Mucosa of descending colon (tissue), 3 donors: ENCODE measurements around the gene ANO1. TPM values are rescaled to one million over a fixed set of nuclear protein-coding genes. Genes with fewer than 3 reads are reported as not detected.
A peak's percentile ranks its signal among the peaks of the same experiment; 100 is the strongest.

Experiments
- ATAC-seq: fragments of 200-7000 bp; cut with Tn5 transposase; one replicate; pipeline ENCODE4 v1.9.1; 2020; ENCODE audit warnings: mild to moderate bottlenecking, moderate library complexity
- DNase-seq, 3 donors: peaks; one replicate each; pipeline ENCODE4 v3.0.0-alpha.2; 2020
- H3K36me3 ChIP-seq: fragments of 200-600 bp; one replicate; pipeline ENCODE4 v1.8.0; 2021; ENCODE audit warnings: low read depth, mild to moderate bottlenecking
- H3K4me1 ChIP-seq: fragments of 200-600 bp; one replicate; pipeline ENCODE4 v1.8.0; 2021; ENCODE audit warnings: low read depth, mild to moderate bottlenecking
- H3K4me3 ChIP-seq: fragments of 200-600 bp; one replicate; pipeline ENCODE4 v1.8.0; 2021; ENCODE audit warnings: mild to moderate bottlenecking
- H3K9me3 ChIP-seq: fragments of 200-600 bp; one replicate; pipeline ENCODE4 v1.8.0; 2021; ENCODE audit warnings: mild to moderate bottlenecking
- intact Hi-C, 2 donors: fragments of 100-400 bp; cut with DNase I in 1 of 2; cut with micrococcal nuclease in 1 of 2; formaldehyde crosslinking; loops; one replicate each; pipeline versions ENCODE4 v1.11.0 to v1.11.1; 2022; cut with DNase I, micrococcal nuclease
- long read RNA-seq, 2 donors: library from polyadenylated mRNA; unstranded; transcript quantifications; one replicate each; pipeline ENCODE4 v2.0.0, GENCODE V29; 2019 to 2021
- total RNA-seq, 3 donors: library from RNA; stranded (reverse); fragmentation: NEBNext Ultra II Directional in 2 of 3; extraction: Animal tissue kit (Norgen Biotek cat#: 25700) in 2 of 3; gene quantifications; one replicate each; pipeline versions ENCODE4 v1.2.1 to v1.2.4, GENCODE V29; 2021 to 2023
- TF ChIP-seq, protein P1 (sequence below): fragments of 200-600 bp; IDR thresholded peaks from one replicate; pipeline ENCODE4 v1.8.0; 2022; ENCODE audit warnings: antibody characterized with exemption, mild to moderate bottlenecking
- donor health status: DM: no; HTN: no; CAD: no; lungs with moderate emphysema.
- donor health status: DM: no; HTN: no; CAD: no.
- donor health status: DM: no; HTN: yes; CAD: no.

Gene ANO1
- total RNA-seq, result 10 to 100 TPM; 10.7 to 26.6 (median 11.8) TPM
- long read RNA-seq, donor 1, partial matches to known transcripts, result 7 of 9 reads
- long read RNA-seq, donor 1, other reads (novel, unspliced or antisense), result 2 of 9 reads
- long read RNA-seq, donor 2, result 0 reads

DNA sequence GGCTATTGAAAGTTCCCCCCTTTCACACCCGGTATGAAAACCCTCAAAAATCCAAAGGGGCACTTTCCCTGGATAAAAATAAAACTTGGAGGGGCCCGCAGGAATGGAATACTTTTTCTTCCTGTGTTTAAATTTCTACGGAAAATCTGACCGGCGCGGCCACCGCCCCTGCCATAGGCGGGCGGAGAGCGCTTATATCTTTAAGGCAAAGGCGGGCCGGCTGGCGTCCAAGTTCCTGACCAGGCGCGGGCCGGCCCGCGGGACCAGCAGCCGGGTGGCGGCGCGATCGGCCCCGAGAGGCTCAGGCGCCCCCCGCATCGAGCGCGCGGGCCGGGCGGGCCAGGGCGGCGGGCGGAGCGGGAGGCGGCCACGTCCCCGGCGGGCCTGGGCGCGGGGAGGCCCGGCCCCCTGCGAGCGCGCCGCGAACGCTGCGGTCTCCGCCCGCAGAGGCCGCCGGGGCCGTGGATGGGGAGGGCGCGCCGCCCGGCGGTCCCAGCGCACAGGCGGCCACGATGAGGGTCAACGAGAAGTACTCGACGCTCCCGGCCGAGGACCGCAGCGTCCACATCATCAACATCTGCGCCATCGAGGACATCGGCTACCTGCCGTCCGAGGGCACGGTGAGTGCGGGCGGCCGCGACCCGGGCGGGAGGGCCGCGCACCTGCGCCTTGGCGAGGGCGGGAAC, at the start of gene ANO1:
TSS of gene ANO1 (plus strand) at position 223 of the 686 bp plus-strand sequence. CDS start at position 513, 290 bp downstream.
- DNase-seq, result peak in 2 of 3 donors; percentile 14 to 27
- intact Hi-C loops, result no loop called here
- TF ChIP-seq, protein P1, sequence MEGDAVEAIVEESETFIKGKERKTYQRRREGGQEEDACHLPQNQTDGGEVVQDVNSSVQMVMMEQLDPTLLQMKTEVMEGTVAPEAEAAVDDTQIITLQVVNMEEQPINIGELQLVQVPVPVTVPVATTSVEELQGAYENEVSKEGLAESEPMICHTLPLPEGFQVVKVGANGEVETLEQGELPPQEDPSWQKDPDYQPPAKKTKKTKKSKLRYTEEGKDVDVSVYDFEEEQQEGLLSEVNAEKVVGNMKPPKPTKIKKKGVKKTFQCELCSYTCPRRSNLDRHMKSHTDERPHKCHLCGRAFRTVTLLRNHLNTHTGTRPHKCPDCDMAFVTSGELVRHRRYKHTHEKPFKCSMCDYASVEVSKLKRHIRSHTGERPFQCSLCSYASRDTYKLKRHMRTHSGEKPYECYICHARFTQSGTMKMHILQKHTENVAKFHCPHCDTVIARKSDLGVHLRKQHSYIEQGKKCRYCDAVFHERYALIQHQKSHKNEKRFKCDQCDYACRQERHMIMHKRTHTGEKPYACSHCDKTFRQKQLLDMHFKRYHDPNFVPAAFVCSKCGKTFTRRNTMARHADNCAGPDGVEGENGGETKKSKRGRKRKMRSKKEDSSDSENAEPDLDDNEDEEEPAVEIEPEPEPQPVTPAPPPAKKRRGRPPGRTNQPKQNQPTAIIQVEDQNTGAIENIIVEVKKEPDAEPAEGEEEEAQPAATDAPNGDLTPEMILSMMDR, result no peak
- Histone ChIP-seq H3K4me3 (no peak within 1 kb of the TSS), H3K9me3 (no peaks in the 10 kb centered on the region), H3K36me3 (no peaks in the 10 kb centered on the region), H3K4me1 (no peaks in the 10 kb centered on the region)
- ATAC-seq, result peak; percentile 30

DNA sequence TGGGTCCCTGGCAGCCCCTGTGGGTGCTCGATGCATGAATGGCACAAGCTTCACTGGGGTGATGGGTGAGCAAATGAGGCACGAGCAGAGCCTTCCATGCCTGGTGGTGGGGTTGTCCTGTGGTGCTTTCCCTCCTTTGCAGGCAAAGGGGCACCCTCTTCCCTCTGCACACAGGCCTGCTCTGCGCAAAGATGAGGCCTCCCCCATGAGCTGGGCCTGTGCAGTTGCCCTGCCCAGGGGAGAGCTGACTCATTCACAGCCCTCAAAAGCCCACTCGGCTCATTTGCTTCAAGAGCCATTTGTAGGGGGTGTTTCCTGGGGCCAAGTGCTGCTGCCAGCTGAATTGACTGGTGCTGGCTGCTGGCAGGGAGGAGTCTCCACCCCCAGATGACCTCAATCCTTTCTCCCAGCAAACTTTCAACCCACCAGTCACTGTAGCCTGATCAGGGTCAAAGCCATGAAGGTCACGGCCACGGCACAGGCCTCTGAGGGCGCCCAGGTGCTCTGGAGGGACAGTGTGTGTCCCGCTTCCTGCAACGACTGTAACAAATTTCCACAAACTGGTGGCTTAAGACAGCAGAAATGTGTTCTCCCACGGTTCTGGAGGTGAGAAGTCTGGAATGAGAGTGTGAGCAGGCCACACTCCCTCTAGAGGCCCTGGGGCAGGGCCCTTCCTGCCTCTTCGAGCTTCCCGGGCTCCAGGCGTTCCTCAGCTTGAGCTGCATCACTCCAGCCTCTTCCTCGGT, 48.8 kb upstream of the ANO1 start:
- no peaks in the 10 kb centered on the region for H3K36me3 ChIP-seq
- intact Hi-C loops, result no loop called here
- ATAC-seq (no peak), DNase-seq (no peak)
- TF ChIP-seq, protein P1, result no peak
- no peaks in the 10 kb centered on the region for H3K9me3 ChIP-seq
- H3K4me3 ChIP-seq, result no peak overlapping the region
- H3K4me1 ChIP-seq, result no peaks in the 10 kb centered on the region

DNA sequence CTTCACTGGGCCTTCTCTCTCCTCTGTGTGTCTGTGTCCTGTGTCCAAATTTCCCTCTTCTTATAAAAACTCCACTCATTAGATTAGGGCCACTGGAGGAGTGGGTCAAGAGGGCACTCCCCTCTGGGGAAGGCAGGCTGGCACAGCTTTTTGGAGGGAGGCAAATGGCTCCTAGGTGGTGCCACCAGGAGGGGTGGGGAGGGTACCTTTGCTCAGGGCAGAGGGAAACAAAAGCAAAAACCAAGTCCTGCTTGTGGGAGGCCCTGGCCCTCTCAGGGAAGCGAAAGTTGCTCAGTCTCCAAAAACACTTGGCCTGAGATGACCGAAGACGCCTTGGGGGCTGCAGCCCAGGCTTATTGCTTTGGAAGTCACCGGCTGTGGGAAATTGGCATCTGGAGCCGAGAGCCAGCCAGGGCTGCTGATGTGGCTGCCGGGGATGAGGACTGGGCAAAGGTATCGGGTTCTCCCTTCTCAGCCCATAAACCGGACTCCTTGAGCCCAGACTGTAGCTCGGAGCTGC, 48.2 kb upstream of the ANO1 start:
- Histone ChIP-seq H3K4me1 (no peaks in the 10 kb centered on the region), H3K36me3 (no peaks in the 10 kb centered on the region), H3K4me3 (no peak overlapping the region), H3K9me3 (no peaks in the 10 kb centered on the region)
- no peak for ATAC-seq
- TF ChIP-seq, protein P1, result no peak
- intact Hi-C loops, result no loop called here
- DNase-seq, result no peak

DNA sequence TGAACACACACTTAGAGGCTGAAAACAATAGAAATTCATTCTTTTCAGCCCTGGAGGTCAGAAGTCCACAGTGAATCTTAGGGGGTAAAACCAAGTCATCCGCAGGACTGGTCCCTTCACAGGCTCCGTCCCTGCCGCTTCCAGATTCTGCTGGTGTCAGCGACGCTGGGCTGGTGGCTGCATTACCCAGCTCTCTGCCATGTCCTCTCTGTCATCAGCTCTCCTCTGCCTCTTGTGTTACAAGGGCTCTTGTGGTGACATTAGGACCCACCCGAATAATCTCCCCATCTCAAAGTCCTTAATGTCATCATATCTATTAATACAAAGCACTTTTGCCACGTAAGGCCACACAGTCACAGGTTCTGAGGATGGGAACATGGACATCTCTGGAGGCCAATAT, 47.7 kb upstream of the ANO1 start:
- intact Hi-C loops, result no loop called here
- H3K4me3 ChIP-seq, result no peak overlapping the region
- H3K4me1 ChIP-seq, result no peaks in the 10 kb centered on the region
- TF ChIP-seq, protein P1, result no peak
- no peak for DNase-seq
- no peak for ATAC-seq
- H3K9me3 ChIP-seq, result no peaks in the 10 kb centered on the region
- H3K36me3 ChIP-seq, result no peaks in the 10 kb centered on the region

DNA sequence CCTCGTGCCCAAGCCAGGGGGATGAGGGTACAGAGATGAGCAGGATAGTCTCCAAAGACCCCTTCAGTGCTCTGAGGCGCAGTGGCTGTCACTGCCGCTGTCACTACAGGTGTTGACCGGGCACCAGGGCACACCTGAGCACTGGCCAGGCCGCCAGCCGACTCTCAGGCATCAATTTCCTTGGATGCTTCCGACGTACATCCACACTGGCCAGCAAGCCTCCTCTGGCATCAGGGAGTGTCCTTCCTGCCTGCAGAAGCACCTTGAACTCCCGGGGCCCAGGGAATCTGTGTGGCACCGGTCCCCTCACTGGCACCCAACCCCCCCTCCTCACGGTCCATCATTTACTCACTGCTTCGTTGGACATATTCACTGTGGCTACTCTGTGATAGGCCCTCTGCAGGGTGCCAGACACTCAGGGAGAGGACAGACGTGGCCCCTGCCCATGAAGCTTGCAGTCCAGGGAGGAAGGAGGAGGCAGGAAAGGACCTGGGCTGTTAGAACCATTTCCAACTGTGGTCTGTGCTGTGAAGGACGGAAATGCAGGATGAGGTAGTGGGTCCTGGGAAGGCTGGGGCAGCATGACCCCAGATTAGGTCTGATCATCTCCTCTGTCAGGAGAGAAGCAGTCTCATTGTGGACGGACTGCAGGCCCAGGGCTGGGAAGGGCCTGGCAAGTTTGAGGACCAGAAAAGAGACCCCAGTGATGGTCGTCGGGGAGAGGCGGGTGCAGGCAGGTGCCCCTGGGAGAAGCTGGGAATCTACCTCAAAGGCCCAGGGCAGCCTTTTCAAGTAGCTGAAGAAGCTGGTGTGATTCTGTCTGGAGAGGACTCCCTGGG, 46.3 kb upstream of the ANO1 start:
- DNase-seq (no peak), ATAC-seq (no peak)
- Histone ChIP-seq H3K4me1 (no peaks in the 10 kb centered on the region), H3K9me3 (no peaks in the 10 kb centered on the region), H3K36me3 (no peaks in the 10 kb centered on the region), H3K4me3 (no peak overlapping the region)
- intact Hi-C loops, result no loop called here
- TF ChIP-seq, protein P1, result no peak
